Panc1 (cell line): ENCODE data around the gene PILRA. TPM values are rescaled to one million over a fixed set of nuclear protein-coding genes. Genes with fewer than 3 reads are reported as not detected.

Source experiments
- ATAC-seq: fragments of 200-7000 bp; cut with Tn5 transposase; 2 replicates; pipeline ENCODE4 v1.9.1; 2020; ENCODE audit warnings: mild to moderate bottlenecking, moderate library complexity
- BruUV-seq: library from RNA; stranded (reverse); fragments of 400-500 nt; replicated peaks from 2 replicates; lab custom pipeline; 2021; lab: Mats Ljungman, UMichigan
- CTCF ChIA-PET: fragments of 300-600 bp; sonication (Branson Sonifier 250); formaldehyde crosslinking; loops from one replicate; lab custom pipeline; 2022; ENCODE audit warnings: antibody characterized with exemption; lab: Charles Lee
- POLR2A ChIA-PET: fragments of 300-600 bp; sonication (Branson Sonifier 250); formaldehyde crosslinking; loops from one replicate; lab custom pipeline; 2022; ENCODE audit warnings: antibody characterized with exemption; lab: Charles Lee
- DNase-seq: peaks from one replicate; pipeline ENCODE4 v3.0.0-alpha.2; 2010; ENCODE audit warnings: low read depth, low spot score
- H3K27ac ChIP-seq: 2 replicates; pipeline ENCODE4 v1.5.1; 2011; ENCODE audit warnings: mild to moderate bottlenecking, low read length, inconsistent platforms
- H3K27me3 ChIP-seq: fragments of 200-500 bp; sonication (Bioruptor generic); 2 replicates; pipeline ENCODE4 v1.6.0; 2014; ENCODE audit warnings: low read length, inconsistent platforms; ENCODE audit not compliant: control insufficient read depth, insufficient read depth
- H3K36me3 ChIP-seq: fragments of 200-500 bp; sonication (Bioruptor generic); 2 replicates; pipeline ENCODE4 v1.5.1; 2014; ENCODE audit warnings: inconsistent platforms, mild to moderate bottlenecking, low read length, moderate library complexity; ENCODE audit not compliant: control insufficient read depth, insufficient read depth
- H3K4me1 ChIP-seq: 2 replicates; pipeline ENCODE4 v1.5.1; 2011; ENCODE audit warnings: inconsistent platforms, mild to moderate bottlenecking, low read length, moderate library complexity; ENCODE audit not compliant: control insufficient read depth, insufficient read depth
- H3K4me3 ChIP-seq, 2 experiments: 2 replicates each; pipeline ENCODE4 v1.5.1; 2011 to 2012; ENCODE audit warnings: low read depth in 2 of 2, low read length in 2 of 2, mild to moderate bottlenecking in 2 of 2, inconsistent platforms in 1 of 2, moderate library complexity in 1 of 2
- H3K9me3 ChIP-seq: fragments of 200-500 bp; sonication (Bioruptor generic); 2 replicates; pipeline ENCODE4 v1.5.1; 2014; ENCODE audit warnings: low read depth, mild to moderate bottlenecking, inconsistent platforms, low read length, moderate library complexity; ENCODE audit not compliant: control insufficient read depth, insufficient read depth
- POLR2AphosphoS5 ChIP-seq: IDR thresholded peaks from 2 replicates; pipeline ENCODE4 v1.6.1; 2012; ENCODE audit warnings: mild to moderate bottlenecking, low read depth, low read length, moderate library complexity
- SIN3A ChIP-seq: IDR thresholded peaks from 2 replicates; pipeline ENCODE4 v1.6.1; 2012; ENCODE audit warnings: low read depth, mild to moderate bottlenecking, low read length, moderate library complexity, borderline replicate concordance; ENCODE audit not compliant: insufficient read depth
- TCF7L2 ChIP-seq: IDR thresholded peaks from 2 replicates; pipeline ENCODE4 v1.6.1; 2011; ENCODE audit warnings: mild to moderate bottlenecking, low read depth, low read length, inconsistent platforms
- in situ Hi-C: cut with HindIII; loops from 2 replicates; pipeline ENCODE4 v1.10.0; 2016; ENCODE audit warnings: low sequenced_read_pairs, low pct_unique_long_range_greater_than_20kb
- intact Hi-C: fragments of 100-400 bp; cut with micrococcal nuclease; formaldehyde crosslinking; loops from one replicate; pipeline ENCODE4 v1.10.0; 2022; ENCODE audit not compliant: unreplicated experiment
- total RNA-seq: library from RNA; stranded (reverse); gene quantifications from one replicate; pipeline ENCODE4 v1.2.1, GENCODE V29; 2021; ENCODE audit not compliant: unreplicated experiment
- TF ChIP-seq, protein P1 (sequence below), 2 experiments: IDR thresholded peaks; 2 replicates each; pipeline ENCODE4 v1.6.1; 2011 to 2012; ENCODE audit warnings: low read depth in 2 of 2, control low read depth in 1 of 2, low read length in 1 of 2, mild to moderate bottlenecking in 1 of 2, moderate library complexity in 1 of 2; ENCODE audit not compliant: insufficient read depth in 1 of 2
- TF ChIP-seq, protein P2 (sequence below): fragments of 450-650 bp; IDR thresholded peaks from 2 replicates; pipeline ENCODE4 v1.5.1; 2017; ENCODE audit warnings: mild to moderate bottlenecking

PILRA gene
- total RNA-seq, 1 experiment from 2014 or later = 4.8 TPM

DNA sequence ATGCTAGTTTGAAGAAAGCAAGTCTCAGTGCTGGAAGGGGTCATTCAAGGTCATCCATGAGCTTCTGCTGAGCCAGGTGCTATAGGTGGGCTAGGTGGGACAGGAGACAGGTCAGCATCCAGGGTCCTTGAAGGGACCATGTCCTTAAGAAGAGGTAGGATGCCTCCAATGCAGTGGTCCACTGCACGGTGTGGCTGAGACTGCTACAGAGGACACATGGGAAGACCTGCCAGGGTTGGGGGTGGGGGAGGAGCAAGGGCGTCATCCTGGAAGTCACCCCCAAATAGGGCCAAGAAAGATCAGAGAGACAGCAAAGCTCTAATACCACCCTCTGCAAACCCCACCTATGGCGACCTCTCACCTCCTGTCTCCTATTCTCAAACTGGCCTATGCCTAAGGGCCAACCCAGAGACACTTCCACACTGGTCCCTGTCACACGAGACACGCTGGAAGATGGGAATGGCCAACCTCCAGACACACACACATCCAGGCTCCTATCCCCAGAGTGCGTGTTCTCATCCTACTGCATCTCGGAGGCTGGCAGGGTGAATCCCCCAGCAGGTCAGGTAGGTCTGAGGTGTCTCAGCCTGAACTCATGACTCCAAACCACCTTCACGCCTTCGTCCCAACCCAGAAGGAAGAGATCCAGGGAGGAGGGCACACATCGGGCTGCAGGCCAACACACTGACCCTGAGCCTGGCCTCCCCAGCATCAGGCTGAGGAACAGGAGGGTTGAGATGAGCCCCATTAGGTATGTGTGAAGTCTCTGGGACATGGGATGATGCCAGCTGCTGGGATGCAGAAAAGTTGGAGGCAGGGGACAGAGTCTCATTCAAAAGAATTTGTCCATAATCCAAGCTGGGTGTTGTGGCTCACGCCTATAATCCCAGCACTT is 68.6 kb downstream of the PILRA start:
- no TSS peak for BruUV-seq
- no peak for DNase-seq
- Histone ChIP-seq H3K4me3 (no peak overlapping the region), H3K4me1 (peaks cover 3% of the 10 kb centered on the region; the same call in 1 of the 2 replicates), H3K36me3 (no peaks in the 10 kb centered on the region), H3K27me3 (no peaks in the 10 kb centered on the region), H3K27ac (no peak overlapping the region), H3K9me3 (no peaks in the 10 kb centered on the region)
- ATAC-seq = no peak
- POLR2A ChIA-PET = interaction anchor here (0.7 kb wide), 1 partner anchor 685 kb away, joined by 6 read pairs; the partner anchor contains the start of gene SERPINE1
- TF ChIP-seq TCF7L2 (no peak), POLR2AphosphoS5 (no peak), SIN3A (no peak)
- intact Hi-C loops (no loop called here), in situ Hi-C loops (no loop called here)
- CTCF ChIA-PET = no interaction called here

DNA sequence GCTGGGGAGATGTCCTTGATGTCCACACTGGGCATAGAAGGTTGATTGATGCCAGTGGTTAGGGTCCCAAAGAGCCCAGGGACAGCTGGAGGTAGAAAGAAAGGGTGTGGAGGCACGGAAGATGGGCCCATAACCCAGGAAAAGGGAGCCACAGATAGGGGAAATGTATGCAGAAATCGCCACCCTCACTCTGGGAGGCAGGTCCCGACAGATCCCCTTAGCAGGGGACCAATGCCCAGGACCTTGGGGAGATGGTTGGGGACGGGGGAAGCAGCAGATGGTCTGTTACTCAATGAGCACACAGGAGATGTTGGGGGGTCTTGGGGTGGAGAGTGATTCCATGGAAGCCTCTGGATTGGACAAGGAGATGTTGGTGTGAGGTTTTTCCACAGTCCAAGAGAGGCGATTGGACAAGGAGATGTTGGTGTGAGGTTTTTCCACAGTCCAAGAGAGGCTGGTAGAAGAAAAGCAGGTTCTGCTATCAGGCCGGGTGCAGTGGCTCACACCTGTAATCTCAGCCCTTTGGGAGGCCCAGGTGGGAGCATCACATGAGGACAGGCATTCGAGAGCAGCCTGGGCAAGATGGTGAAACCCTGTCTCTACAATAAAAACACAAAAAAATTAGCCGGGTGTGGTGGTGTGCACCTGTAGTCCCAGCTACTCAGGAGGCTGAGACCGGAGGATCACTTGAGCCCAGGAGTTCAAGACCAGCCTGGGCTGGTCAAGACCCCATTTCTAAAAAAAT is 70.0 kb downstream of the PILRA start:
- ChIA-PET POLR2A (no interaction called here), CTCF (interaction anchor here (0.6 kb wide), 2 partner anchors 14 to 127 kb away, joined by 4 to 6 read pairs; no protein-coding TSS in a partner anchor)
- H3K4me1 ChIP-seq = no peaks in the 10 kb centered on the region
- no peak overlapping the region for H3K27ac ChIP-seq
- no peaks in the 10 kb centered on the region for H3K9me3 ChIP-seq
- ATAC-seq (no peak), DNase-seq (no peak)
- intact Hi-C loops = no loop called here
- TF ChIP-seq SIN3A = no peak
- no peak for TF ChIP-seq TCF7L2
- TF ChIP-seq, protein P1, sequence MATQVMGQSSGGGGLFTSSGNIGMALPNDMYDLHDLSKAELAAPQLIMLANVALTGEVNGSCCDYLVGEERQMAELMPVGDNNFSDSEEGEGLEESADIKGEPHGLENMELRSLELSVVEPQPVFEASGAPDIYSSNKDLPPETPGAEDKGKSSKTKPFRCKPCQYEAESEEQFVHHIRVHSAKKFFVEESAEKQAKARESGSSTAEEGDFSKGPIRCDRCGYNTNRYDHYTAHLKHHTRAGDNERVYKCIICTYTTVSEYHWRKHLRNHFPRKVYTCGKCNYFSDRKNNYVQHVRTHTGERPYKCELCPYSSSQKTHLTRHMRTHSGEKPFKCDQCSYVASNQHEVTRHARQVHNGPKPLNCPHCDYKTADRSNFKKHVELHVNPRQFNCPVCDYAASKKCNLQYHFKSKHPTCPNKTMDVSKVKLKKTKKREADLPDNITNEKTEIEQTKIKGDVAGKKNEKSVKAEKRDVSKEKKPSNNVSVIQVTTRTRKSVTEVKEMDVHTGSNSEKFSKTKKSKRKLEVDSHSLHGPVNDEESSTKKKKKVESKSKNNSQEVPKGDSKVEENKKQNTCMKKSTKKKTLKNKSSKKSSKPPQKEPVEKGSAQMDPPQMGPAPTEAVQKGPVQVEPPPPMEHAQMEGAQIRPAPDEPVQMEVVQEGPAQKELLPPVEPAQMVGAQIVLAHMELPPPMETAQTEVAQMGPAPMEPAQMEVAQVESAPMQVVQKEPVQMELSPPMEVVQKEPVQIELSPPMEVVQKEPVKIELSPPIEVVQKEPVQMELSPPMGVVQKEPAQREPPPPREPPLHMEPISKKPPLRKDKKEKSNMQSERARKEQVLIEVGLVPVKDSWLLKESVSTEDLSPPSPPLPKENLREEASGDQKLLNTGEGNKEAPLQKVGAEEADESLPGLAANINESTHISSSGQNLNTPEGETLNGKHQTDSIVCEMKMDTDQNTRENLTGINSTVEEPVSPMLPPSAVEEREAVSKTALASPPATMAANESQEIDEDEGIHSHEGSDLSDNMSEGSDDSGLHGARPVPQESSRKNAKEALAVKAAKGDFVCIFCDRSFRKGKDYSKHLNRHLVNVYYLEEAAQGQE (IDR thresholded peaks at IDR 0.05; ENCODE audit: insufficient read depth in 1 of 2, low read depth in 2 of 2, low read length in 1 of 2) = no peak
- no peak for TF ChIP-seq POLR2AphosphoS5
- TF ChIP-seq, protein P2, sequence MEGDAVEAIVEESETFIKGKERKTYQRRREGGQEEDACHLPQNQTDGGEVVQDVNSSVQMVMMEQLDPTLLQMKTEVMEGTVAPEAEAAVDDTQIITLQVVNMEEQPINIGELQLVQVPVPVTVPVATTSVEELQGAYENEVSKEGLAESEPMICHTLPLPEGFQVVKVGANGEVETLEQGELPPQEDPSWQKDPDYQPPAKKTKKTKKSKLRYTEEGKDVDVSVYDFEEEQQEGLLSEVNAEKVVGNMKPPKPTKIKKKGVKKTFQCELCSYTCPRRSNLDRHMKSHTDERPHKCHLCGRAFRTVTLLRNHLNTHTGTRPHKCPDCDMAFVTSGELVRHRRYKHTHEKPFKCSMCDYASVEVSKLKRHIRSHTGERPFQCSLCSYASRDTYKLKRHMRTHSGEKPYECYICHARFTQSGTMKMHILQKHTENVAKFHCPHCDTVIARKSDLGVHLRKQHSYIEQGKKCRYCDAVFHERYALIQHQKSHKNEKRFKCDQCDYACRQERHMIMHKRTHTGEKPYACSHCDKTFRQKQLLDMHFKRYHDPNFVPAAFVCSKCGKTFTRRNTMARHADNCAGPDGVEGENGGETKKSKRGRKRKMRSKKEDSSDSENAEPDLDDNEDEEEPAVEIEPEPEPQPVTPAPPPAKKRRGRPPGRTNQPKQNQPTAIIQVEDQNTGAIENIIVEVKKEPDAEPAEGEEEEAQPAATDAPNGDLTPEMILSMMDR = no peak
- in situ Hi-C loops = no loop called here
- no peaks in the 10 kb centered on the region for H3K36me3 ChIP-seq
- H3K4me3 ChIP-seq = no peak overlapping the region
- BruUV-seq = no TSS peak
- H3K27me3 ChIP-seq = no peaks in the 10 kb centered on the region
